Heart right ventricle (tissue), 16 donors: ENCODE data around the gene ADTRP. TPM values are rescaled to one million over a fixed set of nuclear protein-coding genes. Genes with fewer than 3 reads are reported as not detected.

Experiments
- ATAC-seq, 8 donors: fragments of 200-7000 bp; cut with Tn5 transposase; one replicate each; pipeline ENCODE4 v1.9.1; 2020; ENCODE audit warnings: mild to moderate bottlenecking in 8 of 8, moderate library complexity in 8 of 8, moderate number of reproducible peaks in 1 of 8
- DNase-seq, 2 donors: peaks; one replicate each; pipeline ENCODE4 v3.0.0-alpha.2; 2020
- H3K27ac ChIP-seq, 10 donors: fragments of 200-600 bp; sonication (generic) in 2 of 10; one replicate each; pipeline versions ENCODE4 v1.5.0 to v1.8.0; 2020 to 2022; ENCODE audit warnings: mild to moderate bottlenecking in 3 of 10
- H3K27me3 ChIP-seq, 7 donors: fragments of 200-600 bp; one replicate each; pipeline ENCODE4 v1.8.0; 2021 to 2022; ENCODE audit warnings: mild to moderate bottlenecking in 2 of 7
- H3K36me3 ChIP-seq, 9 donors: fragments of 200-600 bp; sonication (generic) in 1 of 9; one replicate each; pipeline versions ENCODE4 v1.5.0 to v1.8.0; 2020 to 2022; ENCODE audit warnings: mild to moderate bottlenecking in 2 of 9
- H3K4me1 ChIP-seq, 9 donors: fragments of 200-600 bp; sonication (generic) in 1 of 9; one replicate each; pipeline versions ENCODE4 v1.5.0 to v1.8.0; 2020 to 2022; ENCODE audit warnings: mild to moderate bottlenecking in 4 of 9
- H3K4me3 ChIP-seq, 10 donors: fragments of 200-600 bp; sonication (generic) in 2 of 10; one replicate each; pipeline versions ENCODE4 v1.5.0 to v1.8.0; 2020 to 2022; ENCODE audit warnings: mild to moderate bottlenecking in 7 of 10, moderate library complexity in 2 of 10
- H3K9me3 ChIP-seq, 11 donors: fragments of 200-600 bp in 10 of 11; sonication (generic) in 2 of 11; one replicate each; pipeline versions ENCODE4 v1.5.0 to v1.8.0; 2013 to 2022; ENCODE audit warnings: mild to moderate bottlenecking in 2 of 11, control low read depth in 1 of 11, moderate library complexity in 1 of 11
- WGBS, 2 donors: extraction: QIAGEN DNeasy Blood & Tissue Kit; methylation state at CpG; one replicate each; pipeline ENCODE4 v1.1.7; 2013; ENCODE audit warnings: inconsistent platforms in 1 of 2; 5-methylcytosine and 5-hydroxymethylcytosine counted together
- intact Hi-C, 10 donors: fragments of 100-400 bp; cut with DNase I; formaldehyde crosslinking; loops; one replicate each; pipeline versions ENCODE4 v1.11.1 to v1.14.2; 2022
- polyA plus RNA-seq, 2 donors: library from polyadenylated mRNA; stranded (reverse); fragments of 200-250 nt; gene quantifications; one replicate each; pipeline ENCODE4 v1.2.3, GENCODE V29; 2013
- total RNA-seq, 10 donors: library from RNA; stranded (reverse); fragmentation: NEBNext Ultra II Directional in 3 of 10; extraction: Animal tissue kit (Norgen Biotek cat#: 25700) in 3 of 10; gene quantifications; one replicate each; pipeline versions ENCODE4 v1.2.1 to v1.2.4, GENCODE V29; 2021 to 2023
- TF ChIP-seq, protein P1 (sequence below), 9 donors: fragments of 200-600 bp; sonication (generic) in 2 of 9; IDR thresholded peaks; one replicate each; pipeline versions ENCODE4 v1.5.0 to v1.8.0; 2021 to 2022; ENCODE audit warnings: antibody characterized with exemption in 9 of 9, mild to moderate bottlenecking in 5 of 9, moderate library complexity in 1 of 9
- donor health status: Arrhythmogenic right ventricular cardiomyopathy.
- donor health status: ischemic (EF 13 %, LVEDD 7.1; RV severe dilation, severe dysfunction).
- donor health status: healthy with polysubstance abuse.
- donor health status: DM: no; HTN: yes; CAD: no.
- donor health status: DM: no; HTN: no; CAD: no.
- donor health status: ischemic (EF 25% LVEDD 6.9; RV normal size, moderate dysfunction).
- donor health status: ischemic (EF 25% LVEDD 5.7; RV mildly dilated, moderate dysfunction).
- donor health status: healthy.
- donor health status: DM: yes; HTN: yes; CAD: no.
- donor health status: Ischemic cardiomyopathy.
- donor health status: ischemic (EF 35%, LVEDD 5.7; RV mildly dilated, moderate dysfunction).
- donor health status: nonischemic (EF 11% LVEDD 7.7; RV severe dilation, severe dysfunction).
- donor health status: DM: yes; HTN: yes; CAD: no.
- donor health status: PGD.
- donor health status: ischemic (EF 29% LVEDD 5.4; RV normal size, mild dysfunction).
- donor health status: nonischemic (EF 23%, LVEDD 6.1; RV moderate dilation, normal function).

The ADTRP gene
- total and polyA plus RNA-seq, 12 donors, result 0.14 to 0.37 (median 0.24) TPM; not detected in 9

DNA sequence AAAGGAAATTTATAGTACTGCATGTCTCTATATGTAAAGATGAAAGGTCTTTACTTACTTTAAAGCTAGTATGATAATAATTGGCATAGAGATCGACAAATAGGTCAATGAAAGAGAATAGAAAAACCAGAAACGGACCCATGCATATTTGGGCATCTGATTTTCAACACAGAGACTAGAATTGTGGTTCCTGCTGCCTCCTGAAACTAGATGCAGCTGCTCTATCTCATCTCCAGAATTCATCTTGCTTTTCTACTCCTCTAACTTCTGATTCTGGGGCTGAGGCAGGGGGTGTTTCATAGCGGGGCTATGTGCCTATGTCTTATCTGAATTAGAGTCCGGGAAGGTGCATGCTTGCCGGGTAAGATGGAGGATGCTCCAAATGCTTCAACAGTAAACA lies 105.9 kb downstream of the ADTRP start:
- Histone ChIP-seq H3K4me3 (no peak overlapping the region), H3K4me1 (no peaks in the 10 kb centered on the region), H3K36me3 (no peaks in the 10 kb centered on the region), H3K27me3 (no peaks in the 10 kb centered on the region), H3K9me3 (peaks cover 0 to 11% (median 0%) of the 10 kb centered on the region in 11 donors), H3K27ac (no peak overlapping the region)
- DNase-seq (no peak), ATAC-seq (no peak)
- intact Hi-C loops, result no loop called here
- TF ChIP-seq, protein P1, sequence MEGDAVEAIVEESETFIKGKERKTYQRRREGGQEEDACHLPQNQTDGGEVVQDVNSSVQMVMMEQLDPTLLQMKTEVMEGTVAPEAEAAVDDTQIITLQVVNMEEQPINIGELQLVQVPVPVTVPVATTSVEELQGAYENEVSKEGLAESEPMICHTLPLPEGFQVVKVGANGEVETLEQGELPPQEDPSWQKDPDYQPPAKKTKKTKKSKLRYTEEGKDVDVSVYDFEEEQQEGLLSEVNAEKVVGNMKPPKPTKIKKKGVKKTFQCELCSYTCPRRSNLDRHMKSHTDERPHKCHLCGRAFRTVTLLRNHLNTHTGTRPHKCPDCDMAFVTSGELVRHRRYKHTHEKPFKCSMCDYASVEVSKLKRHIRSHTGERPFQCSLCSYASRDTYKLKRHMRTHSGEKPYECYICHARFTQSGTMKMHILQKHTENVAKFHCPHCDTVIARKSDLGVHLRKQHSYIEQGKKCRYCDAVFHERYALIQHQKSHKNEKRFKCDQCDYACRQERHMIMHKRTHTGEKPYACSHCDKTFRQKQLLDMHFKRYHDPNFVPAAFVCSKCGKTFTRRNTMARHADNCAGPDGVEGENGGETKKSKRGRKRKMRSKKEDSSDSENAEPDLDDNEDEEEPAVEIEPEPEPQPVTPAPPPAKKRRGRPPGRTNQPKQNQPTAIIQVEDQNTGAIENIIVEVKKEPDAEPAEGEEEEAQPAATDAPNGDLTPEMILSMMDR (IDR thresholded peaks at IDR 0.05), result no peak
- WGBS, 2 donors, result 83% methylated on average over 5 of the region's 5 CpGs

DNA sequence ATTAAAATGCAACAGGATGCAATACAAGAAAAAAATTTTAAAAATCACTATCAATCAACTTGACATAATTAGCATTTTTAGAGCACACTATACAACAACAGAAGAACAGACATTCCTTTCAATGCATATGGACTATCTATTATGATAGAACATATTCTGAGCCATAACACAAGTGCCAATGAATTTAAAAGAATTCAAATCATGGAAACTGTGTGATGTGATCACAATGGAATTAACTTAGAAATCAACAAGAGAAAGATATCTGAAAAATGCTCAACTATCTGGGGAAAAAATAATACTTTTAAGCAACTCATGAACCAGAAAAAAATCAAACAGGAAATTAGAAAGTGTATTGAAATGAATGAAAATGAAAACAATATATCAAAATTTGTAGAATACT lies 106.3 kb downstream of the ADTRP start:
- no peaks in the 10 kb centered on the region for H3K27me3 ChIP-seq
- TF ChIP-seq, protein P1 (IDR thresholded peaks at IDR 0.05), result no peak
- intact Hi-C loops, result no loop called here
- H3K4me1 ChIP-seq, result no peaks in the 10 kb centered on the region
- no peaks in the 10 kb centered on the region for H3K36me3 ChIP-seq
- DNase-seq (no peak), ATAC-seq (no peak)
- H3K27ac ChIP-seq, result no peak overlapping the region
- peaks cover 0 to 11% (median 0%) of the 10 kb centered on the region in 11 donors for H3K9me3 ChIP-seq
- H3K4me3 ChIP-seq, result no peak overlapping the region

DNA sequence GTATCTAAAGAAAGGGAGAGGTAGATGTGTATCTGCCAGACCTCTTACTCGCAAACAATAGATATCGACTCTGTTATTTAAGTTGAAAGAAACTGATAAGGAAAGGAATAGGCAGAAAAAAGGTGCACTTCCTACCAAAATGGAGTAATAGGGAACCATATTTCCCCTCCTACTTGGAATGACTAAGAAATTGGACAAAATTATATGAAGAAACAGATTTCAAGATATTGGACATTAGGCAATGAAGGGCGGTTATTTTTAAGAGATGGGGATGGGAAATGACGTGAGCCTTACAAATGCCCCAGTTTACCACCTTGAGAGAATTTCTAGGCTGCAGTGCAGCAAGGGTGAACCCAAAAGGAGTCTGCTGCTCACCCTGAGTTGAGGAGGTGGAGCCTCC lies 108.9 kb downstream of the ADTRP start:
- WGBS, 2 donors, result 94 to 97% methylated on average over 4 of the region's 4 CpGs
- ATAC-seq (no peak), DNase-seq (no peak)
- H3K27ac ChIP-seq, result no peak overlapping the region
- H3K4me1 ChIP-seq, result no peaks in the 10 kb centered on the region
- no peaks in the 10 kb centered on the region for H3K27me3 ChIP-seq
- intact Hi-C loops, result no loop called here
- H3K4me3 ChIP-seq, result no peak overlapping the region
- no peaks in the 10 kb centered on the region for H3K36me3 ChIP-seq
- H3K9me3 ChIP-seq, result peaks cover 0 to 11% (median 0%) of the 10 kb centered on the region in 11 donors
- TF ChIP-seq, protein P1 (IDR thresholded peaks at IDR 0.05), result no peak

DNA sequence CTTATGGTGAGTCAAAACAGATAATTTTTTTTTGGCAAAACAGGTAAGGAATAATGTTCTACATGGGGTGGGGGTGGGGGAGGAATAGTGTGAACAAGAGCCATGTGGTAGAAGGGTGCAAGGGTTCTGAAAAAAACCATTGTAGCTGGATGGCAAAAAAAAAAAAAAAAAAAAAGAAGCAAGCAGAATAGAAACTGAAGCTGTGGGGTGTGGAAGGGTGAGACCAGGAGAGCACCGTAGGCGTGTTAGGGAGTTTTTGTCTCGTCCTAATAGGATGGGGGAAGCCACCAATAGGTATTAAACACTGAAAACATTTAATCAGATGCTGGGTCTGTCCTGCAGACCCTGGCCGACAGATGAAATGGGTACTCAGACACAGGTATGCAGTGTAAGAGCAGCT lies 110.1 kb downstream of the ADTRP start:
- H3K9me3 ChIP-seq, result peaks cover 0 to 11% (median 0%) of the 10 kb centered on the region in 11 donors
- TF ChIP-seq, protein P1 (IDR thresholded peaks at IDR 0.05), result no peak
- H3K4me3 ChIP-seq, result no peak overlapping the region
- ATAC-seq (no peak), DNase-seq (no peak)
- H3K27ac ChIP-seq, result no peak overlapping the region
- no peaks in the 10 kb centered on the region for H3K4me1 ChIP-seq
- no peaks in the 10 kb centered on the region for H3K36me3 ChIP-seq
- no peaks in the 10 kb centered on the region for H3K27me3 ChIP-seq
- 86% methylated on average over 4 of the region's 4 CpGs for WGBS, 2 donors
- intact Hi-C loops, result no loop called here
